IMR-90 (cell line): ENCODE results near the gene PRMT7.

Source experiments
- BHLHE40 ChIP-seq: fragments of 150-350 bp; IDR thresholded peaks from 2 replicates; pipeline ENCODE4 v1.6.1; 2016; ENCODE audit warnings: mild to moderate bottlenecking, low read depth, low read length
- CEBPB ChIP-seq: IDR thresholded peaks from 2 replicates; pipeline ENCODE4 v1.6.1; 2012; ENCODE audit warnings: low read depth, low read length, improper control_type of control experiment
- CHD1 ChIP-seq: IDR thresholded peaks from 2 replicates; pipeline ENCODE4 v1.6.1; 2012; ENCODE audit warnings: low read depth, low read length, improper control_type of control experiment
- CTCF ChIP-seq: conservative IDR thresholded peaks from 2 replicates; pipeline ENCODE4 v1.5.1; 2012; ENCODE audit warnings: mild to moderate bottlenecking, low read depth, low read length, improper control_type of control experiment
- FOS ChIP-seq: fragments of 150-350 bp; IDR thresholded peaks from 2 replicates; pipeline ENCODE4 v1.6.1; 2016; ENCODE audit warnings: low read depth, low read length
- MAFK ChIP-seq: IDR thresholded peaks from 2 replicates; pipeline ENCODE4 v1.6.1; 2012; ENCODE audit warnings: low read depth, low read length, improper control_type of control experiment
- MXI1 ChIP-seq: IDR thresholded peaks from 2 replicates; pipeline ENCODE4 v1.6.1; 2012; ENCODE audit warnings: low read depth, mild to moderate bottlenecking, low read length, moderate library complexity, borderline replicate concordance
- POLR2A ChIP-seq: IDR thresholded peaks from 2 replicates; pipeline ENCODE4 v1.6.1; 2012; ENCODE audit warnings: mild to moderate bottlenecking, low read depth, low read length
- RAD21 ChIP-seq: IDR thresholded peaks from 2 replicates; pipeline ENCODE4 v1.6.1; 2012; ENCODE audit warnings: low read length, improper control_type of control experiment
- RCOR1 ChIP-seq: IDR thresholded peaks from 2 replicates; pipeline ENCODE4 v1.6.1; 2012; ENCODE audit warnings: mild to moderate bottlenecking, low read length, improper control_type of control experiment; ENCODE audit not compliant: insufficient replicate concordance
- SMC3 ChIP-seq: fragments of 150-350 bp; IDR thresholded peaks from 2 replicates; pipeline ENCODE4 v1.6.1; 2016; ENCODE audit warnings: low read depth, mild to moderate bottlenecking, antibody characterized with exemption, low read length, moderate library complexity
- USF2 ChIP-seq: fragments of 150-350 bp; IDR thresholded peaks from 2 replicates; pipeline ENCODE4 v1.6.1; 2017; ENCODE audit warnings: mild to moderate bottlenecking, antibody characterized with exemption, low read length, low read depth
- TF ChIP-seq, protein P1 (sequence below): fragments of 150-350 bp; IDR thresholded peaks from 2 replicates; pipeline ENCODE4 v1.6.1; 2016; ENCODE audit warnings: low read depth, mild to moderate bottlenecking, low read length, moderate library complexity, borderline replicate concordance

DNA sequence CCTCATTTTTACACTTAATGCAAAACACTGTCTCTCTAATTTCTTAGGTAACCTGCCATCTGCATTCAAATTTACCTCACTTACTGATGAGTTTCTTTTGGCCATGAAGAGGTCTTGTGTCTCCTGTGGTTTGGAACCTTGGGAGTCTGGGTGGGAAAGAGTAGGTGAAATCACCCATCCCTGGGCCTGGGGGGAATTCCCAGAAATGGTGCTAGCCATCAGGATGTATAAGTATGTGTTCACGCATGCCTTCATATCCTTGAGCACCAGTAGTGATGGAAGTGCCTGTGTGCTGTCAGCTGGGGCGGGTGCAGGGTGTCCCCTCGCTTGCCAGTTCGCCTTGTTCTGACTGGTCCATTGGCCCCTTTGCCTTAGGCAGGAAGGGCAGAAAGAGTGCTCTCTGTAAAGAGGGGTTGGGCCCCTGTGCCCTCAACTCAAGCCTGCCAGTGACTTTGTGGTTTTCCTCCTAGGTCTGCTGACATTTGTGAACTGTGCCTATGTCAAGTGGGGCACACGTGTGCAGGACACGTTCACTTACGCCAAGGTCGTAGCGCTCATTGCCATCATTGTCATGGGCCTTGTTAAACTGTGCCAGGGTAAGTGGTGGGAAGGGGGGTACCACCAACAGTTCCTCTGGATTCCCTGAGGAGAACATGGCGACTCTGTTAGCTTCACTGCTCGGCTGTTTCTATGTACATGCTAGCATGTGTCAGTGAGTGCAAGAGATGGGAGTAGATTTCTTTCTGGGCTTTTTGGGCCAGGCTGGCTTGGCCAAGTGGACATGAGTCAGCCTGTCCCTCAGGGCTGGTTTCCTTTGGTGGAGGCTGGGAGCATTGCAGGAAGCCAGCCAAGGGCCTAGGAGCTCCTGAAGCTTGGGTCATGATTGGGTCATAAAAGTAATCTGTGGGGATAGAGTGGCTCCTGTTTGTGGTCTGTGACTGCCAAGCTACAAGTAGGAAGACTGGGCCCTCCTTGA is 23.3 kb upstream of the PRMT7 start:
- TF ChIP-seq BHLHE40 (no peak), USF2 (no peak), SMC3 (no peak), CTCF (no peak), POLR2A (no peak), CHD1 (no peak), RAD21 (no peak), CEBPB (peak; percentile 17; the same call in 1 of the 2 replicates), MXI1 (peak; percentile 71; the same call in 1 of the 2 replicates), MAFK (no peak), FOS (0 out of 2 replicates have a peak, but pooled peaks have one; percentile 25), RCOR1 (no peak)
- TF ChIP-seq, protein P1, sequence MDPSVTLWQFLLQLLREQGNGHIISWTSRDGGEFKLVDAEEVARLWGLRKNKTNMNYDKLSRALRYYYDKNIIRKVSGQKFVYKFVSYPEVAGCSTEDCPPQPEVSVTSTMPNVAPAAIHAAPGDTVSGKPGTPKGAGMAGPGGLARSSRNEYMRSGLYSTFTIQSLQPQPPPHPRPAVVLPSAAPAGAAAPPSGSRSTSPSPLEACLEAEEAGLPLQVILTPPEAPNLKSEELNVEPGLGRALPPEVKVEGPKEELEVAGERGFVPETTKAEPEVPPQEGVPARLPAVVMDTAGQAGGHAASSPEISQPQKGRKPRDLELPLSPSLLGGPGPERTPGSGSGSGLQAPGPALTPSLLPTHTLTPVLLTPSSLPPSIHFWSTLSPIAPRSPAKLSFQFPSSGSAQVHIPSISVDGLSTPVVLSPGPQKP = no peak
